Uterus (tissue), 4 donors: ENCODE data around the gene PDK4. TPM values are rescaled to one million over a fixed set of nuclear protein-coding genes. Genes with fewer than 3 reads are reported as not detected.

Experiments used
- DNase-seq, 2 donors: peaks; one replicate each; pipeline ENCODE4 v3.0.0-alpha.2; 2019 to 2020
- H3K27ac ChIP-seq, 2 donors: fragments of 200-600 bp; sonication (generic); 1 replicate in 1 of 2; 2 replicates in 1 of 2; pipeline ENCODE4 v1.5.1; 2016 to 2018
- H3K27me3 ChIP-seq, 2 donors: fragments of 200-600 bp; sonication (generic); one replicate each; pipeline ENCODE4 v1.5.1; 2018 to 2019; ENCODE audit warnings: control low read depth in 1 of 2
- H3K36me3 ChIP-seq, 2 donors: fragments of 200-600 bp; sonication (generic); one replicate each; pipeline ENCODE4 v1.5.1; 2019; ENCODE audit warnings: control low read depth in 1 of 2
- H3K4me1 ChIP-seq, 2 donors: fragments of 200-600 bp; sonication (generic); one replicate each; pipeline ENCODE4 v1.5.1; 2018 to 2019; ENCODE audit warnings: control low read depth in 1 of 2
- H3K4me3 ChIP-seq, 2 donors: fragments of 200-600 bp; sonication (generic); 1 replicate in 1 of 2; 2 replicates in 1 of 2; pipeline ENCODE4 v1.5.1; 2018 to 2019; ENCODE audit warnings: mild to moderate bottlenecking in 1 of 2
- H3K9me3 ChIP-seq, 2 donors: fragments of 200-600 bp; sonication (generic); one replicate each; pipeline ENCODE4 v1.5.1; 2019; ENCODE audit warnings: control low read depth in 1 of 2
- CTCF ChIP-seq, 4 experiments: fragments of 200-600 bp in 2 of 4; fragments of 450-650 bp in 2 of 4; sonication (generic) in 2 of 4; IDR thresholded peaks; one replicate each; pipeline ENCODE4 v1.5.1; 2016 to 2019; ENCODE audit warnings: antibody characterized with exemption in 4 of 4, mild to moderate bottlenecking in 2 of 4, moderate library complexity in 1 of 4
- POLR2A ChIP-seq, 2 donors: fragments of 450-650 bp; IDR thresholded peaks; one replicate each; pipeline ENCODE4 v1.6.1; 2016; ENCODE audit warnings: antibody characterized with exemption in 2 of 2, mild to moderate bottlenecking in 1 of 2, moderate library complexity in 1 of 2
- intact Hi-C: fragments of 100-400 bp; cut with DNase I; formaldehyde crosslinking; loops from one replicate; pipeline ENCODE4 v1.15.1; 2023; ENCODE audit warnings: low total_unique reads
- total RNA-seq, 4 donors: library from RNA; depleted of rRNA in 3 of 4; stranded (reverse); fragments of >200 nt in 3 of 4; gene quantifications; one replicate each; pipeline versions ENCODE4 v1.1.0 to v1.2.4, GENCODE V29; 2014 to 2023
- donor health status: DM: yes; HTN: yes; CAD: no.

PDK4 gene
- total RNA-seq, 4 donors from 2014 or later, result 12.0 to 509 (median 177) TPM

- TF ChIP-seq POLR2A (IDR thresholded peaks at IDR 0.05), result no peak
- no peak for TF ChIP-seq CTCF (IDR thresholded peaks at IDR 0.05)
- Histone ChIP-seq H3K27me3 (no peaks in the 10 kb centered on the region), H3K36me3 (no peaks in the 10 kb centered on the region), H3K4me1 (no peaks in the 10 kb centered on the region), H3K9me3 (no peaks in the 10 kb centered on the region), H3K27ac (peak overlapping the region; percentile 97 to 98), H3K4me3 (no peak overlapping the region)
- intact Hi-C loops, result loop anchor here (5.0 kb wide), 1 partner anchor 46 kb away; no protein-coding TSS in a partner anchor
- no peak for DNase-seq
Observed at GRCh38 chr7:95598511-95598910, 2.2 kb upstream of the PDK4 start.

DNA sequence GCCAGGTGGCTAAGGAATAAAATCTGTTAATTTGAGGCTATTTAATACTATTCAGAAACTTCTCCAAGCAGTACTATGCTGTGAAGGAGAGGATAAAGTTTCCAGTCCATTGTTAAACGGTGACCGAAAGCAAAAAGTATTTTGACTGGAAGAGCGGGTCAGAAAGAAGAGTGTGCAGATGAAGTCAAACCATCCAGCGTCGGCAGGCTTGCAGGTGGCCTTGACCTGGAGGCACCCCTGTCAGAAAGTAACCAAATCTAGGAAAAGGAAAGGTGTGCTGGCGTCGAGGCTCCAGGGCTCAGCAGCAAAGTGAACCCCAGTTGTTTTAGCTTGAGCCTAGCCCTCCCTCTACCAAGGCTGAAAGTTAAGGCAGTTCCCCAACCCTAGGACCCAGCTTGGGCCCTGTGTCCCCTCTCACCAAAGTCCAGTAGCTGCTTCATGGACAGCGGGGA, 544 bp downstream of the PDK4 start:
- no peak for TF ChIP-seq CTCF (IDR thresholded peaks at IDR 0.05)
- TF ChIP-seq POLR2A (IDR thresholded peaks at IDR 0.05), result no peak
- Histone ChIP-seq H3K27ac (peak overlapping the region; percentile 97 to 98), H3K4me3 (peak overlapping the region; percentile 84 to 95), H3K27me3 (no peaks in the 10 kb centered on the region), H3K4me1 (no peaks in the 10 kb centered on the region), H3K9me3 (no peaks in the 10 kb centered on the region), H3K36me3 (no peaks in the 10 kb centered on the region)
- DNase-seq, result peak in 1 of 2 donors; percentile 25
- intact Hi-C loops, result loop anchor here (5.0 kb wide), 1 partner anchor 43 kb away; no protein-coding TSS in a partner anchor

DNA sequence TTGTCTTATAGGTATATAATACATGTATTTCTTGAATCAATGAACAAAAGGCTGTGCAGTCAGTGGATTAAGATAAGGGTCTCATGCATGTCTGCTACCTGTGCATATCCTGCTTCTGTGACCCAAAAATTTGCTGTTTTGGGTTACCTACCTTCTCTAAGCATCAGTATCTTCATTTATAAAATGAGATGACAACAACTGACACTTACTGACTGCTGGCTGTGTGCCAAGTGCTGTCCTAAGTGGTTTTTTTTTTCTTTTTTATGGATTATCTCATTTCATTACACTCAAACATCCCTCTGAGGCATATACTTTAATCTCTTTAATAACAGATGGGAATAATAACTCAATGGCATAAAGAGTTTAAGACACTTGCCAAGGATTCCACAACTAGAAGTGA, 2.1 kb downstream of the PDK4 start:
- intact Hi-C loops, result no loop called here
- peaks cover 0 to 6% of the 10 kb centered on the region in 2 donors for H3K4me1 ChIP-seq

GRCh38 chr7:95593343-95593742, 3.0 kb downstream of the PDK4 start:
- Histone ChIP-seq H3K9me3 (no peaks in the 10 kb centered on the region), H3K27ac (peak overlapping the region; percentile 97 to 98), H3K4me1 (peaks cover 0 to 6% of the 10 kb centered on the region in 2 donors), H3K4me3 (peak overlapping the region; percentile 84 to 95), H3K36me3 (no peaks in the 10 kb centered on the region), H3K27me3 (no peaks in the 10 kb centered on the region)
- TF ChIP-seq POLR2A (IDR thresholded peaks at IDR 0.05) (no peak), CTCF (IDR thresholded peaks at IDR 0.05) (no peak)
- DNase-seq, result no peak
- intact Hi-C loops, result no loop called here

More for the DNA sequence above, 2.1 kb downstream of the PDK4 start:
- Histone ChIP-seq H3K36me3 (no peaks in the 10 kb centered on the region), H3K27ac (peak overlapping the region; percentile 97 to 98), H3K27me3 (no peaks in the 10 kb centered on the region), H3K9me3 (no peaks in the 10 kb centered on the region), H3K4me3 (peak overlapping the region; percentile 84 to 95)
- no peak for DNase-seq
- no peak for TF ChIP-seq POLR2A (IDR thresholded peaks at IDR 0.05)
- TF ChIP-seq CTCF (IDR thresholded peaks at IDR 0.05), result no peak

DNA sequence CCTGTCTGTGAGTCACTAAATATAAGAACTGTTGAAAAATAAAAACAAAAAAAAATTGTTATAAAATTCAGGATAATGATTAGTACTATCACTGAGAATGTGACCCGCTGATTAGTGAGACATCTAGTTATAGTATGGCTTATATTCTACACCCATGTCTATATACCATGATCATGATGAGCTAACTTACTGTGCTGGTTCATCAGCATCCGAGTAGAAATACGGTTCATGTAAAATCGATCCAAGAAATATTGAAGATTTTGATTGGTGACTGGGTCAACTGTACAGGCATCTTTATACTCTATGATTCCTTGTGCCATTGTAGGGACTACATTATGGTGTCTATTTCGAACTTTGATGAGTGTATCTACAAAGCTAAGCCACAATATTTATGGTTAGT, 3.7 kb downstream of the PDK4 start:
- H3K4me1 ChIP-seq, result peaks cover 0 to 6% of the 10 kb centered on the region in 2 donors
- no peaks in the 10 kb centered on the region for H3K36me3 ChIP-seq
- TF ChIP-seq CTCF (IDR thresholded peaks at IDR 0.05) (no peak), POLR2A (IDR thresholded peaks at IDR 0.05) (no peak)
- DNase-seq, result no peak
- peak overlapping the region; percentile 12 to 95 for H3K4me3 ChIP-seq
- intact Hi-C loops, result no loop called here
- H3K9me3 ChIP-seq, result no peaks in the 10 kb centered on the region
- H3K27ac ChIP-seq, result peak overlapping the region; percentile 97 to 98
- no peaks in the 10 kb centered on the region for H3K27me3 ChIP-seq
